GM21825 (cell line): ENCODE data around the gene NBPF3.
"Not testable (repeated sequence)": the region's sequence is repeated elsewhere in the genome, so short reads cannot be mapped to it uniquely, and the experiment has no call there.

Experiments
- ATAC-seq: cut with Tn5 transposase; IDR thresholded peaks from one replicate; pipeline ENCODE4 v1.9.1; 2021; ENCODE audit warnings: mild to moderate bottlenecking, moderate library complexity; ENCODE audit not compliant: unreplicated experiment

The NBPF3 gene

GRCh38 chr1:21437341-21437640 is 2.6 kb upstream of the NBPF3 start:
- no peak for ATAC-seq

- ATAC-seq: not testable (repeated sequence)
Observed at GRCh38 chr1:21438646-21439312, 1.2 kb upstream of the NBPF3 start.

GRCh38 chr1:21439345-21439720 is 604 bp upstream of the NBPF3 start:
- no peak for ATAC-seq

GRCh38 chr1:21440630-21441125 is 741 bp downstream of the NBPF3 start:
- ATAC-seq: not testable (repeated sequence)

GRCh38 chr1:21446647-21447046 is 6.7 kb downstream of the NBPF3 start:
- ATAC-seq: not testable (repeated sequence)

- ATAC-seq: no peak
Observed at GRCh38 chr1:21447311-21447710, 7.4 kb downstream of the NBPF3 start.

GRCh38 chr1:21449906-21450305 is 10.0 kb downstream of the NBPF3 start:
- no peak for ATAC-seq

- no peak for ATAC-seq
Observed at GRCh38 chr1:21451212-21451611, 11.3 kb downstream of the NBPF3 start.

- ATAC-seq: no peak
Observed at GRCh38 chr1:21451981-21452411, 12.1 kb downstream of the NBPF3 start.

GRCh38 chr1:21453964-21454614 is 14.2 kb downstream of the NBPF3 start:
- not testable (repeated sequence) for ATAC-seq

GRCh38 chr1:21454904-21455303 is 15.0 kb downstream of the NBPF3 start:
- ATAC-seq: not testable (repeated sequence)

- ATAC-seq: no peak
Observed at GRCh38 chr1:21457654-21458053, 17.7 kb downstream of the NBPF3 start.

- ATAC-seq: not testable (repeated sequence)
Observed at GRCh38 chr1:21465127-21465526, 25.2 kb downstream of the NBPF3 start.

- ATAC-seq: not testable (repeated sequence)
Observed at GRCh38 chr1:21467946-21468345, 28.0 kb downstream of the NBPF3 start.

- no peak for ATAC-seq
Observed at GRCh38 chr1:21468599-21468998, 28.7 kb downstream of the NBPF3 start.

GRCh38 chr1:21469581-21469980 is 29.6 kb downstream of the NBPF3 start:
- ATAC-seq: no peak

GRCh38 chr1:21472861-21473260 is 32.9 kb downstream of the NBPF3 start:
- ATAC-seq: no peak

- ATAC-seq: no peak
Observed at GRCh38 chr1:21478356-21478755, 38.4 kb downstream of the NBPF3 start.

- ATAC-seq: not testable (repeated sequence)
Observed at GRCh38 chr1:21483881-21484280, 43.9 kb downstream of the NBPF3 start.

- no peak for ATAC-seq
Observed at GRCh38 chr1:21489146-21489545, 49.2 kb downstream of the NBPF3 start.

GRCh38 chr1:21490774-21491487 is 51.0 kb downstream of the NBPF3 start:
- ATAC-seq: no peak
